Adrenal gland (tissue), 12 donors: Measurements from ENCODE around the gene TCF4. TPM values are rescaled to one million over a fixed set of nuclear protein-coding genes. Genes with fewer than 3 reads are reported as not detected.

Experiments
- DNase-seq, 7 donors: peaks; one replicate each; pipeline ENCODE4 v3.0.0-alpha.2; 2019 to 2020
- H3K27ac ChIP-seq, 5 donors: fragments of 200-600 bp; sonication (generic) in 4 of 5; 1 replicate in 3 of 5; 2 replicates in 2 of 5; pipeline versions ENCODE4 v1.5.1 to v1.8.0; 2016 to 2020; ENCODE audit warnings: mild to moderate bottlenecking in 1 of 5
- H3K27me3 ChIP-seq: fragments of 200-600 bp; 2 replicates; pipeline ENCODE4 v1.8.0; 2021
- H3K36me3 ChIP-seq, 2 donors: fragments of 200-600 bp; replicated peaks in 1 of 2; 1 replicate in 1 of 2; 2 replicates in 1 of 2; pipeline versions ENCODE4 v1.5.1 to v1.8.0; 2018 to 2022
- H3K4me1 ChIP-seq, 2 donors: fragments of 200-600 bp; replicated peaks in 1 of 2; 1 replicate in 1 of 2; 2 replicates in 1 of 2; pipeline versions ENCODE4 v1.5.1 to v1.8.0; 2018 to 2021
- H3K4me3 ChIP-seq, 4 donors: fragments of 200-600 bp; sonication (generic) in 3 of 4; one replicate each; pipeline ENCODE4 v1.5.1; 2016 to 2018
- H3K9me3 ChIP-seq, 3 donors: fragments of 200-600 bp; sonication (generic) in 1 of 3; replicated peaks in 1 of 3; 1 replicate in 2 of 3; 2 replicates in 1 of 3; pipeline versions ENCODE4 v1.5.1 to v1.8.0; 2016 to 2021
- CTCF ChIP-seq, 6 experiments: fragments of 450-650 bp in 4 of 6; fragments of 200-600 bp in 2 of 6; sonication (generic) in 1 of 6; IDR thresholded peaks; 1 replicate in 5 of 6; 2 replicates in 1 of 6; pipeline versions ENCODE4 v1.5.1 to v1.8.0; 2016 to 2021; ENCODE audit warnings: antibody characterized with exemption in 6 of 6, mild to moderate bottlenecking in 2 of 6, moderate library complexity in 1 of 6
- POLR2A ChIP-seq, 2 donors: fragments of 450-650 bp; IDR thresholded peaks; one replicate each; pipeline ENCODE4 v1.6.1; 2017; ENCODE audit warnings: antibody characterized with exemption in 2 of 2, mild to moderate bottlenecking in 2 of 2, moderate library complexity in 1 of 2
- WGBS, 4 donors: extraction: QIAGEN DNeasy Blood & Tissue Kit in 2 of 4; methylation state at CpG; one replicate each; pipeline versions ENCODE4 v1.1.5 to v1.1.7; 2013 to 2017; 5-methylcytosine and 5-hydroxymethylcytosine counted together
- intact Hi-C, 2 donors: fragments of 100-400 bp; cut with DNase I; formaldehyde crosslinking; loops; one replicate each; pipeline versions ENCODE4 v1.14.1 to v1.15.0; 2022 to 2023
- polyA plus RNA-seq, 3 donors: library from polyadenylated mRNA; stranded (reverse); fragments of 200-250 nt in 2 of 3; fragments of 350-450 nt in 1 of 3; fragmentation: Illumina TruSeq in 1 of 3; extraction: RNeasy Lipid Tissue Mini Kit (QIAGEN cat#74804) in 1 of 3; gene quantifications; one replicate each; pipeline ENCODE4 v1.2.3, GENCODE V29; 2013 to 2014
- total RNA-seq, 9 donors: library from RNA; depleted of rRNA in 4 of 9; stranded (reverse); fragments of >200 nt in 4 of 9; fragments of 120-200 nt in 1 of 9; fragmentation: NEBNext Ultra II Directional in 1 of 9; extraction: Animal tissue kit (Norgen Biotek cat#: 25700) in 1 of 9; gene quantifications; one replicate each; pipeline versions ENCODE4 v1.1.0 to v1.2.4, GENCODE V29; 2013 to 2023
- donor health status: healthy with polysubstance abuse.
- donor health status: Bipolar disorder and iron deficiency.
- donor health status: DM: yes; HTN: yes; CAD: no.
- donor health status: DM: no; HTN: no; CAD: no.
- donor health status: DM: no; HTN: no; CAD: no.
- donor health status: DM: yes; HTN: yes; CAD: no.

TCF4 gene
- total and polyA plus RNA-seq, 12 donors = 21.9 to 196 (median 112) TPM

- no peak overlapping the region for H3K27ac ChIP-seq
- no peaks in the 10 kb centered on the region for H3K36me3 ChIP-seq
- intact Hi-C loops = loop anchor here (10.0 kb wide), 2 partner anchors 71 to 441 kb away; no protein-coding TSS in a partner anchor
- no peaks in the 10 kb centered on the region for H3K9me3 ChIP-seq
- H3K4me3 ChIP-seq = no peak overlapping the region
- no peak for TF ChIP-seq POLR2A (IDR thresholded peaks at IDR 0.05)
- TF ChIP-seq CTCF (IDR thresholded peaks at IDR 0.05) = peak; percentile 22 to 67 (median 54)
- H3K27me3 ChIP-seq = no peaks in the 10 kb centered on the region
- peaks cover 0 to 11% of the 10 kb centered on the region in 2 donors for H3K4me1 ChIP-seq
- no peak for DNase-seq
- 85 to 93% (median 89%) methylated on average over 3 of the region's 3 CpGs for WGBS, 4 donors
Measured at GRCh38 chr18:55343396-55344073, 244.5 kb downstream of the TCF4 start.

- Histone ChIP-seq H3K9me3 (no peaks in the 10 kb centered on the region), H3K36me3 (no peaks in the 10 kb centered on the region), H3K4me1 (peaks cover 0 to 29% of the 10 kb centered on the region in 2 donors), H3K27me3 (no peaks in the 10 kb centered on the region), H3K4me3 (no peak overlapping the region), H3K27ac (no peak overlapping the region)
- no peak for TF ChIP-seq POLR2A (IDR thresholded peaks at IDR 0.05)
- no peak for TF ChIP-seq CTCF (IDR thresholded peaks at IDR 0.05)
- WGBS, 4 donors = 92 to 100% (median 97%) methylated on average over 2 of the region's 2 CpGs
- intact Hi-C loops = loop anchor here (10.0 kb wide), 2 partner anchors 74 to 444 kb away; no protein-coding TSS in a partner anchor
- DNase-seq = no peak
Measured at GRCh38 chr18:55340998-55341397, 247.0 kb downstream of the TCF4 start.

GRCh38 chr18:55339990-55340389 lies 248.0 kb downstream of the TCF4 start:
- Histone ChIP-seq H3K27me3 (no peaks in the 10 kb centered on the region), H3K36me3 (no peaks in the 10 kb centered on the region), H3K27ac (peak overlapping the region in 1 of 5 donors; percentile 77), H3K4me1 (peaks cover 0 to 29% of the 10 kb centered on the region in 2 donors), H3K9me3 (no peaks in the 10 kb centered on the region), H3K4me3 (no peak overlapping the region)
- 83 to 91% (median 87%) methylated on average over 7 of the region's 7 CpGs for WGBS, 4 donors
- no peak for DNase-seq
- TF ChIP-seq CTCF (IDR thresholded peaks at IDR 0.05) = no peak
- no peak for TF ChIP-seq POLR2A (IDR thresholded peaks at IDR 0.05)
- intact Hi-C loops = loop anchor here (5.0 to 10.0 kb wide), 3 partner anchors 75 to 445 kb away; partner anchors contain the start of gene TCF4 (in 1 of the 2)

GRCh38 chr18:55338978-55339650 lies 248.9 kb downstream of the TCF4 start:
- TF ChIP-seq CTCF (IDR thresholded peaks at IDR 0.05) (peak in 2 of 6 experiments; percentile 8 to 21), POLR2A (IDR thresholded peaks at IDR 0.05) (no peak)
- no peak overlapping the region for H3K4me3 ChIP-seq
- intact Hi-C loops = loop anchor here in 1 of 2 donors (5.0 kb wide), 1 partner anchor 248 kb away; the partner anchor contains the start of gene TCF4
- H3K27me3 ChIP-seq = no peaks in the 10 kb centered on the region
- no peak for DNase-seq
- WGBS, 4 donors = 49 to 64% (median 54%) methylated on average over 8 of the region's 8 CpGs
- no peaks in the 10 kb centered on the region for H3K9me3 ChIP-seq
- H3K4me1 ChIP-seq = peaks cover 0 to 29% of the 10 kb centered on the region in 2 donors
- peak overlapping the region in 2 of 5 donors; percentile 77 to 85 for H3K27ac ChIP-seq
- H3K36me3 ChIP-seq = no peaks in the 10 kb centered on the region
